Measurements from ENCODE around the gene LCE1A.

LCE1A gene, protein sequence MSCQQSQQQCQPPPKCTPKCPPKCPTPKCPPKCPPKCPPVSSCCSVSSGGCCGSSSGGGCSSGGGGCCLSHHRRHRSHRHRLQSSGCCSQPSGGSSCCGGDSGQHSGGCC

DNA sequence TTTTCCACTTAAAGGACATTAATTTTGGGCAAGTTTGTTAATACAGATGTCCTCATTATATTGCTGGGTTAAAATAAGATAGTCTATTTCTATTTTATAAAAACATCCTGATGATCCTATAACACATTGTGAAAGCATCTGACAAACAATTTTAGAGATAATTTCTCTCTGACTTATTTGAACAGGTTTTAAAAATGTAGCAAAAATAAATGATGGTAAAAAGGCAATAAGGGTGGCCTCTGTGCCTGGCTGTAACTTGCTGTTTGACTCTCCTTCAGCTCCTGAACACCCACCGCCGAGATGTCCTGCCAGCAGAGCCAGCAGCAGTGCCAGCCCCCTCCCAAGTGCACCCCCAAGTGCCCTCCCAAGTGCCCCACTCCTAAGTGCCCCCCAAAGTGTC lies at the start of gene LCE1A:
Gene LCE1A, plus strand, starts transcription at position 301 of the 400 bp plus-strand sequence. Its CDS starts 0 bp downstream, at position 301.
- DNase-seq = no peak

DNA sequence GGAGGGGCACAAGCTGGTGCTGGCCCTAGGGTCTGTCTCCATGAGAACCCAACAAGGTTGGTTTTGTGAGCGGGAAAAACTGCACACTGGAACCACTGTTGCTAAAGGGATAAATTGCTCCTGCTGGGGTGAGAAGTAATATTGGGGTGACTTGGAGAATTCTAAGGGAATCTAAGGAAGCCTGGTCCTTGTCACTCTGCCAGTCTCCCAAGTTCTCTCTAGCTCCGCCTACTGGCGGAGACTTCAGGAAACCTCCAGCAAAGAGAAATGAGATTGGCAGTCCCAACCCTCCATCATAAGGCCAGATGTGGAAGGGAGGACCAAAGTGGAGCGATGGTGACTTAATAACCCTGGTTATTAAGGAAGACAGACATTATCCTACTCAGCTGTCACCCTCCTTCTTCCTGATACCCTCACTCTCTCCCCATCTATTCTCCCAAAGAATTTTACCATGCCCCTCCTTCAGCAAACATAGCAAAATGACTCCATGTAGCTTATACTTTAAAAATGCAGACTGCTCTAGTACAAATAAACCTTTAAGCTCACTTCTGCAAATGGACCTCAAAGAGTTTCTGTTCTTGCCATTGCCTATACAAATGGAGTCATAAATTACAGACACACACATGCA lies 49.6 kb upstream of the LCE1A start:
- no peak for DNase-seq

DNA sequence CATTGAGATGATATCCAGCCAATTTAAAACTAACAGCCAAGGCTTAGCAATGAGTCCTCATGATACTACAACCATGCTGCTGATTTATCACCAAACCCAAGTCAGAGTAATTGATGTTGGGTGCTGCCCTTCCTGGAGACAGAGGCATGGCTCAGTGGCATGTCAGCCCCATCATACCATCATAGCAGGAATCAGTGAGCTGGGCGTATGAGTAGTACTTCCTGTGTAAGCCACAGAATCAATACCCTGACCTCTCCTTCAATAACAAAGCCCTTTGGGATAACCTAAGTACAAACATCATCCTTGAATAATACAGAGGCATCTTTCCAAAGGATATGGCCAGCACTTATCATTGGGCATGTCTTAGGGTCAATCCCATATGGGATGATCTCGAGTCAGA lies 44.2 kb upstream of the LCE1A start:
- no peak for DNase-seq

DNA sequence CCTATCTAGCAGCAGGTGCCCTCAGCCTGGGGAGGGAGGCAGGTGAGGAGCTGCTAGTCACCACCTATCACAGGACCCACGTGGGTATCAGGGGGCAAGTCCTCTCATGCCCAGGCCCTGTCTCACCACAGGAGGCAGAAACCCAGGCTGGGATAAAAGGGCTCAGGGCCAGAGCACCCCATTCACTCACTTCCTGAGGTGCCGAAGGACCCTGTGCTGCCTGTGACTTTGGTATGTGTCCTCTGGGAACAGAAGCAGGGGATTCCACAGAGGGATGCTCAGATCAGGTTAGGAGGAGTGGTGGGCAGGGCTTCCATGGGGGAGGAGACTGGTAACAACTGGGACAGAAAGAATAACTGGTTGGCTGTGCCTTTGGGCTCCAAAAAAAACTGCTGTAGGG lies 41.2 kb upstream of the LCE1A start, which contains the start of gene LCE1E:
Gene LCE1E, plus strand, starts transcription at position 181 of the 400 bp plus-strand sequence. CDS start 1,043 bp downstream, outside the sequence.
- no peak for DNase-seq

DNA sequence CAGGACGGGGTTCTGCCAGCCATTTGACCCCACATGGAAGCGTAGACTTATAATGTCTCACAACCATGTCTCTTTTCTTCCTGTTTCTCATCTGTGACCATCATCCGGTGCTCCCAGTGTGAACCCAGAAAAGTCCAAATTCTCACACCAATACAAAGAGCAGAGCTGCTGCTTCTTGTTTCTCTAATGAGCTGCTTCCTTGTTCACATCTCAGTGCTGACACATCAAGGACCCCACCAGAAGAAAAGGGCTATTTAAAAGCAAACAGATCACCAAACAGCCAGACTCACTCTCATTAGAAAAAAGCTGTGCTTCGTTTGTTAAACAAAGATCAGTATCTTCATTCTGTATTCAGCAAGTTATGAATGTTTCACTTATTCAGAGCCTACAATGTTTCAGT lies 31.6 kb upstream of the LCE1A start:
- no peak for DNase-seq

DNA sequence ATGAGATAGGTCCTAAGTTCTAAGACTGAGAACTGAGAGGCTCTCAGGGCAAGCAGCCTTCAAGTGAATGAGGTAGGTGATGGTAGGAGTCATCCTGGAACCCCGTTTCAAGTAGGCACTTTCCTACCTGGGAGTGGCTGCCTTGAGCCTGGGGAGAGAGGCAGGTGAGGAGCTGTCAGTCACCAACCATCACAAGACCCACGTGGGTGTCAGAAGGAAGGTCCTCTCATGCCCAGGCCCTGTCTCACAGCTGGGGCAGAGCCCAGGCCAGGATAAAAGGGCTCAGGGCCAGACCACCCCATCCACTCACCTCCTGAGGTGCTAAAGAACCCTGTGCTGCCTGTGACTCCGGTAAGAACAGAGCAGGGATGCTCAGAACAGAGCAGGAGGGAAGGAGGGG lies 30.9 kb upstream of the LCE1A start, which contains the start of gene LCE1D:
Gene LCE1D, plus strand, starts transcription at position 301 of the 400 bp plus-strand sequence. CDS start 1,074 bp downstream, outside the sequence.
- no peak for DNase-seq

DNA sequence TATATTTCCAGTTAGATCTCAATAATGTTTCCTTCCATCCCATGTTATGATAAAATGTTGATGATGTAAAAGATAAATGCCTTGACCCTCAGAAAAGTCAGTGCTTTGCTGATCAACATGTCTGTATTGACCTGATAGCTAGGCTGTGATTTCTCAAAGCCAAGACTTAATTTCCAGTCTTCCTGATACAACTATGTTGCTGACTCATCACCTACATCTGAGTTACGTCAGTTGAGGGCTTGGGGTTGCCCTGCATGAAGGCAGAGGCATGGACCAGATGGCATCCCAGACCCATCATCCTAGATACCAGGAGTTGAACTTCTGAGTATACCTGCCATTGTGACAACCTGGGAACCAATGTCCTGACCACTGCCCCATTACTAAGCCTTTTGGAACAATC lies 25.9 kb upstream of the LCE1A start:
- no peak for DNase-seq

DNA sequence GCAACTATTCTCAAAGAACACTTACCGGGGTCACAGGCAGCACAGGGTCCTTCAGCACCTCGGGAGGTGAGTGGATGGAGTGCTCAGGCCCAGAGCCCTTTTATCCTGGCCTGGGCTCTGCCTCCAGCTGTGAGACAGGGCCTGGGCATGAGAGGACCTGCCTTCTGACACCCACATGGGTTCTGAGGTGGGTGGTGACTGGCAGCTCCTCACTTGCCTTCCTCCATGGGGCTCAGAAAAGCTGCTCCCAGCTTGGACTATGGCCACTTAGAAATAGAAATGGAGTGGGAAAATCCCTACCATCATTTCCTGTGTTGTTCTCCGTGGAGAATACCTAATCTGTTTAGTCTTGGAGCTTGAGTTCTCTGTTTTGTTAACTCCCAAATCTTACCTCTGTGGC lies 20.7 kb upstream of the LCE1A start, which contains the start of gene LCE1C:
Gene LCE1C, minus strand, starts transcription at position 76 of the 400 bp plus-strand sequence. CDS start 1,173 bp downstream, outside the sequence.
- DNase-seq = no peak

DNA sequence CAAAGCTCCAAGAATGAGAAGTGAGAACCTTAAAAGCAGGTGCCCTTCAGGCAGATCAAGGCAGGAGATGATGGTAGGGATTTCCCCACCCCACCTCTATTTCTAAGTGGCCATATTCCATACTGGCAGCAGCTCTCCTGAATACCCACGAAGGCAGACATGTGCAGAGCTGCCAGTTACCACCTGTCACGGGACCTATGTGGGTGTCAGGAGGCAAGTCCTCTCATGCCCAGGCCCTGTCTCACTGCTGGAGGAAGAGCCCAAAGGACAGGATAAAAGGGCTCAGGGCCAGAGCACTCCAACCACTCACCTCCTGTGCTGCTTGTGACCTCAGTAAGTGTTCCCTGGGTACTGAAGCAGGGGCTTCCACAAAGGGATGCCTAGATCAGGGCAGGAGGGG lies 16.2 kb upstream of the LCE1A start:
- no peak for DNase-seq

DNA sequence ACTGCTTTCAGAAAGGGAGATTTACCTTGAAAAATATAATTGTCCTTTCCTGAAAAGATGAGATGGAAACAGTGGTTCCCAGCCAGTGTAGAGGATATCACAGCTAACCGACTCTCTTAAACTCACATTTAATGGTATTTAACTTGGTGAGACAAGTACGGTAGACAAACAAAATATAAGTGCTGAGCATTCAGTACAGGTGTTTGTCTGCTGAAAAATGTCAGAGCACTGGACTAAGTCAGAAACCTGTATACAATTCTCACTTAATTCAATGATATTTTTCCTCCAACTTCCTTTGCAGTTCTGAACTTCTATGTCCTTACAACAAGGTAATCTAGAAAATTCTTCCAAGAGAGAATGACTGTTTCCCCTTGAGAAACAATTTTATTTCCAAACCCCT lies 15.6 kb upstream of the LCE1A start, which contains the start of gene LCE1B:
Gene LCE1B, plus strand, starts transcription at position 301 of the 400 bp plus-strand sequence. CDS start 476 bp downstream, outside the sequence.
- no peak for DNase-seq

DNA sequence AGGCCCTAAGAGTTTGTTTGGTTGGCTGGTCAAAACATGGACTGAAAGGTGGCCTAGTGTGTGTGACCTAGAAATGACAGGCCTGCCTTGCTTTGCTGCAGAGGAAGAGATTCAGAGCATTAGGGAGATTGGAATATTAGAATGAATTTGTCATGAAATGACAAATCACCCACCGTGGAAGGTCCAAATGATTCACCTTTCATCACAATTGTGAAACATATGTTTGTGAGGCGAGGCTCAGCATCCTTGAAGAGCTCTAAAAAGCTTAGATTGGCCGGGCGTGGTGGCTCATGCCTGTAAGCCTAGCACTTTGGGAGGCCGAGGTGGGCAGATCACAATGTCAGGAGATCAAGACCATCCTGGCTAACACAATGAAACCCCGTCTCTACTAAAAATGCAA lies 10.0 kb upstream of the LCE1A start:
- no peak for DNase-seq

DNA sequence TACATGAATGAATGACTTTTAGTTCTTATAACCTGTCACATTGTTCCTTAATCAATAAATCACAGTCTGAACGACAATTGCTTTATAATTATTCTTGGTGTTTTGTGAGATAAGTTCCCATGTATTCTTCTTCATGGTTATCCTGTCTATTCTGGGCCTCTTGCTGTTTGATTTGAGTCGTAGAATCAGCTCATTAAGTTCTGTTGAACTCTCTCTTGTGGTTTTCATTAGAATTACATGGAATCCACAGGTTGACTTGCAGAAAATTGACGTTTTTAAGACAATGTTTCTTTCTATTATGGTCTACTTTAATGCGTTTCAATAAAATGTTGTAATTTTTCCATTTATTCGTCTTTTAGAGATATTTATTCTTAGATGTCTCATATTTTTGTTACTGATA lies 4.0 kb upstream of the LCE1A start:
- DNase-seq = no peak

DNA sequence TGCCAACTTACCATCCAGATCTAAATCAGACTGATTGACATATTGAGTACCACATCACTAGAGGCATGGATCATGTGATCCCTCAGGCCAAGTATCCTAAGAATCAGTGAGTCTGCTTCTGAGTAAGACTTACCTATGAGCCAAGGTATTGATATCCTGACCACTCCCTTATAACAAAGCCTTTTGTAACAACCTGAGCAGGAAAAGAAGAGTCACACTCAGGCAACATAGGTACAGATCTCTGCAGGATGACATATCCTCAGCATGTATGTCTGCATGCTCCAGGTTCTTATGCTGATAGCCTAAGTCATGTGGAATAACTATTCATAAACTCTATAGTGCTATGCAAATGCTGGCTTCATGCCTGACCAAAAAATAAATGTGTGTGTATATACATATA lies 2.3 kb upstream of the LCE1A start:
- no peak for DNase-seq

DNA sequence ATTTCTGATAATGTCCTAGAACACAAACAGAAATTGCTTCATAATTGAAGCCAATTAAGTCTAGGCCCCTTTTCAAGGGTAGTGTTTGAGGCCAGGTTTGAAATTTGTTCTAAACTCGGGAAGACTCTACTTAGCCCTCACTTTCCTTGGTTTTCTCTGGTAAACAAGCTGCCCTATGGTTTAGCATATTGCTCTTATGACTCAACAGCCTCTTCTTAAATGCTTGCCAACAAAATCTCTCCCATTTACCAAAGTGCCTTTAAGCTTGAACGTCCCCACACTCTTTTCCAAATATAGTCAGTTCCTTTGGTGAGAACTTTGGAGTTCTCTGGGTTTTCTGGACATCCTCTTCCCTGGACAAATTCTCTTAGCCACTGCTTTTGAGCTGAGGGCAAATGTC lies 9.6 kb downstream of the LCE1A start:
- no peak for DNase-seq

DNA sequence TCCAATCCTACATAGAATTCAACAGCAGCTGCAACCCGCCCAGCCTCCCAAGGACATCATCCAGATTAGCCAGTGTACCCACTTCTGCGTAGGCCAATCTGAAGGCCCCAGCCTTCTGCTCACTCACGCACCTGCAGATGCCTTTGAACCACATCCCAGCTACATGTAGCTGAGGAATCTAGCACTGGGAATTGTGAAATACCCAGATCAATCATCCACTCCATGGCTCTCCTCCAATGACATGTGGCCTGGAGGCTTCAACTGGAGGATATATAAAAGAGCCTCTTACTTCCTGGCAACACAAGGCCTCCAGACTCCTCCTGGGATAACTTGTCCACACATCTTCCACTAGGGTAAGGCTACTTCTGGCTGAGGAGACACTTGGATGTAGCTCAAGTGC lies 15.3 kb downstream of the LCE1A start, which contains the start of gene LCE6A:
Gene LCE6A, plus strand, starts transcription at position 301 of the 400 bp plus-strand sequence. CDS start 665 bp downstream, outside the sequence.
- DNase-seq = no peak

DNA sequence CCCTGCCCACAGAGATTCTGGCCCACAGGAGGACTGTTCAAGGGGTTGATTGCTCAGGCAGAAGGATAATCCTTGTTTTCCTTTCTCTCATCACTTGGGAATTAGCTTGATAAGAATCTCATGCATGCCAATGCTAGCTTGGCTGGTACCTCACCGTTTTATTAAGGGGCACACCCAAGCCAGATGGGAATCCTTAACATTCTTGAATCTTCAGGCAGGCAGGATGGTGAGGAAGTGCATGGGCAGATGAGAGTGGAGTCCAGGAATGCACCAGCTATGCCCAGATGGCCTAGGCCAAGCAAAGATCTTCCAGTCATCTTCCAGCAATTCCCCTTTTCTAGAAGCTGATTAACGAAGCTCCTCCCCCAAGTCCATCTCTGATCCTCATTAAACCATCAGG lies 28.4 kb downstream of the LCE1A start:
- no peak for DNase-seq

DNA sequence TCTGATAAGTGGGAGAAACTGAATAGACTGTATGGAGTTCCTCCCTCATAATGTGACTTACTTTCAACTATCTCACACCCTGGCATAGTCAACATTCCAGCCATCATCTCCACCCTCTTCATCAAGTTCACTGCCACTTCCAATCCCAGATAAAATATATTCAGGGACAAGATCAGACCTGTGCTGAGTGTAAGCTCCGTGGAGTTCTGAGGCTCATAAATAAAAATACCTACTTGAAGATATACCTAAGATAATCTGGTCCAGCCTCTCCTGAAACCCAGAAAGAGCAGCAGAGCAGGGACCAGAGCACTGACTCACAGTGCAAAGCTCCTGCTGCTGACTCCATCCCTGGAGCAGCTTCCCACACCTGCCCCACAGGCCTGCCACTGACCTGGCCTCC lies 30.8 kb downstream of the LCE1A start:
- no peak for DNase-seq

DNA sequence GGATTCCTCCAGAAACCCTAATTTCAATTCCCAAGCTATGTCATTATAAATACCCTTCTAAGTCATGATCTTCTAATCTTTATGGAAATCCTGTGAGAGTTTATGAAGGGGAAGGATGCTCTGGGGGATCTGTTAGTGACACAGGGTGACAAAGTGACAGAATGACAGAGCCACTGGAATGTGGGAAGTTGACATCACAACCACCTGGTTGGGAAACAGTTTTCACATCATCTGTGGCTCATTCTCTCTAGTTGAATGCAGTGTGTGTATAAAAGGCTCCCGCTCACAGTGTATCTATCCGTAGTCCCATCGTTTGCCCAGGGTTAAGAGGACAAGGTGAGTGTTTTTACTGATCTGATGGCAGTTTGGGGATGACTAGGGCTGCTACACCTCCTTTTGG lies 32.4 kb downstream of the LCE1A start, which contains the start of gene LCE7A:
Gene LCE7A, plus strand, starts transcription at position 301 of the 400 bp plus-strand sequence. CDS start 702 bp downstream, outside the sequence.
- no peak for DNase-seq

DNA sequence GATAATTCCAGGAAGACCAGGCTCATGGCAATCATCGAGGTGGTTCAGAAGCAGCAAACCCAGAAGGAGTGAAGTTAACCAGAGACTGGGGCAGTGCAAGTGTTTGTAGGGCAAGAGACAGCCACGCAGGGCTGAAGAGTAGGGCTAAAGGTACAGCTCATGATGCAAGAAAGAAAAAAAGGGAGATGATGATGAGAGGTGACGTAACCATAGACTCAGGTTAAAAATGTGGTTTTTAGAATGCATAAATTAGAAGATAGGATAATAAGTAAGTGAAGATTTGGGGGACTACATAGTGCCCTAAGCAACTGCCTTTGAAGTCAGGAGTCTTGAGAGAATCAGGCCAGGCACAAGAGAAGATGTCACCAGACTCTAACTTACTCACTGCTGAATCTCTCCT lies 32.9 kb downstream of the LCE1A start:
- DNase-seq = no peak

DNA sequence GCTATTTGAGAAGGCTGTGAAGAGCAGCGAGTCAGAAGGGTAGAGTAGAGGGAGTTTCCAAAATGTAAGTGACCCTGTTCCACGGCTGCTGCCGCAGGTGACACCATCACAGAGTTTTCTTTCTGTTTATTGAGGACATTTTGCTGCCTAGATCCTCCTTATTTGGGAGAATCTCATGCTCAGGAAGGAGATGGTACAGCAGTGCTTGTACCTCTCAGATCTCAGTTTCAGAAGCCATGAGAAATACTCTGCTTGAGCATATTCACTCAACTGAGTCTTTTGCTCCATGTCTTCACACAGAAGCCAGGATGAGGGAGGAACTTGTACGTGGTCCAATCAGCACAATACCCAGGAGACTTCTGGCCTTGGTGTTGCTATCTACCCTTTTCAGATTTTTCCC lies 34.1 kb downstream of the LCE1A start:
- DNase-seq = no peak

DNA sequence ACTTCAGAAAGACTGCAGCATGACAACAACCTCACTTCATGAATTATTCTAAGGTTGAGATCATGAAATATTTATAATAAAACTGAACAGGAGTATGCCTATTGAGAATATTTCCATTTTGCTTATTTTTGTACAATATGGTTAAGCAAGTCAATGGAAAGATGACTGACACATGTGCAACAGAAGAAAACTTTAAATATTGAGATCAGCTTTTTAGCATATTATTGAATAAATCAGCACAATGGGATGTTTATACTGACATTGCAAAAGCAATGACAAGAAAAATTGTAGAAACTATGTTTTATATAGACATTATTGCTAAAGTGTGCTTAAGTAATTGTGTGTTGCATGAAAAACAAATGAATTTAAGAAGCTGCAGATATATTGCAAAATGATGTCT lies 37.2 kb downstream of the LCE1A start:
- DNase-seq = no peak

DNA sequence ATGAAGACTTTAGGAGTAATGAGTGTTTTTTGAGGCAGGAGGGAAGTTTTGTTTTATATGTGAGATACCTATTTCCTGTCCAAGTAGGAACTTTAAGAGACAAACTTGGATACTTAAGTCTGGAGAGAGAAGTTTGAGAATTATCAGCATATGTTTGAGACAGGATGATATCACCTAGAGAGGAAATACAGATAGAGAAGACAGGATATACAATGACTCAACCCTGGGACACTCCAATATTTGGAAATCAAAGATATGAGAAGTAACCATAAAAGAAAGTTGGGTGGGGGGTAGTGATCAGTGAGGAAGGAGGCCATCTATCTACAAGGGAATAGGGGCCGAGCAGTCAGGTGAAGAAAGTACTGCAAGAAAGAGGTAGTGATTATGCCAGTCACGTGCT lies 39.0 kb downstream of the LCE1A start:
- no peak for DNase-seq

DNA sequence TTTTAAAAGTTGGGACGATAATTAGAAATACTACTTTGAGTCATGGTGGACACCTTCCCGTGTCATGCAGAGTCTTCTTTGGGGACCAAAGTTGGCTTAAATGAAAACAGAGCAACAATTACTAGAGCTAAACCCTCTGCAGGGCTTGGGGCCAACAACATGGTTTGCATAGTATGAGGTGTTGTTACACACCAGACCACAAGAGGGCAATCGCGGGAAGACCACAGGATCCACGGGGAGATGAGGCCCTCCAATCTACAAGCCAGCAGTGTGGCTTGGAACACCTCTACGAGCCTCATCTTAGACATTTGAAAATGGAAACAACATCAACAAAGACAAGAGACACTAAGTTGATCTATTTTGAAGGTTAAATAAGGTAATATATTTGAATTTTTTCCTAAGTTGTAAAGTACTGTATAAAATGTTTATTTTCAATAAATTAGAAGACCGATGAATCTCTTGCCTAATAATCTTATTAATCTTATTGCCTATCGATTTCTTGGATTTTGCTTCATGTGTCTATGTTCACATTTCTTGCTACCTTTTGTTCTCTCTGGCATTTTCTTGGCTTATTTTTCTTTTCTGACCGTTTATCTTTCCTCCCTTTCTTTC lies 42.6 kb downstream of the LCE1A start:
- peak; percentile 60 for DNase-seq

Measured in fibroblast of skin of right biceps (primary cell).